Inflammatory macrophage (primary cell): ENCODE data around the gene ESAM.

Source experiments
- DNase-seq, 2 donors: peaks; one replicate each; pipeline ENCODE4 v3.0.0-alpha.2; 2020 to 2022

ESAM gene

GRCh38 chr11:124752471-124753102 lies 9.5 kb downstream of the ESAM start:
- DNase-seq = peak; percentile 27 to 48

DNA sequence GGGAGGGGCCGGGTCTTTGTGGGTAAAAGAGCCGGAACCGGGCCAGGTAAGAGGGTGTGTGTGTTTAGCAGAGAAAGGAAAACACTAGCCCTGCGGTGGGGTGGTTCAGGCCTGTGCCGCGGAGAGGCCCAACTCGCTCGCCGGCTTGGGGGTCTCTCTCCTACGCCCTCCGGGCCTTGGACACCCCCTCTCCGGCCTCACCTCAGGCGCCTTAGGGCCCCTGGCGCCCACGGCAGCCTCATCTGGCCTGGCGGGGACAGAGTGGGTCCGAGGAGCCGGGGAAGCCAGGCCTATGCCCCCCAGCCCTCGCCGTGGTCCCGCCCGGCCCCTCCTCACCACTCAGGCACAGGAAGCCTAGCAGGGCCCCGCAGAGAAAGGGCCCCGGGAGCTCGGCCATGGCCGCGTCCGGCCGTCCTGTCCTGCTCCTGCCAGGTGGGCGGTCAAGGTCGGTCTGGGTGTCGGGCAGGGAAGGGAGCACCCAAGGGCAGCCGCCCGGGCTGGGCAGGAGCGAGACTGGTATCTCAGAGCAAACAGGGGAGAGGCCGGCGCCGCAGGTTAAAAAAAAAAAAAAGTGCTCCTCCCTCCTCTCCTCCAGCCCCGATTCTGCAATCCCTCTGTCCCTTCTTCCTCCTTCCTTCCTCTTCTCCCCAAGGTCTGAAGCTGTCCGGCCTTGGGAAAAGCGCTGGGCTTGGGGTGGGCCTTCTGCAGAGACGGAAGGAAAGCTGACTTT lies 10.2 kb downstream of the ESAM start, which contains the start of gene VSIG2:
Gene VSIG2, minus strand, starts transcription at position 515 of the 730 bp plus-strand sequence. Its CDS starts 118 bp downstream, at position 397.
- DNase-seq = no peak

GRCh38 chr11:124751391-124751740 lies 10.7 kb downstream of the ESAM start:
- DNase-seq = no peak

GRCh38 chr11:124749912-124750311 lies 12.2 kb downstream of the ESAM start:
- DNase-seq = peak; percentile 32 to 41

- peak; percentile 43 to 44 for DNase-seq
Measured at GRCh38 chr11:124748481-124749343, 13.4 kb downstream of the ESAM start.

GRCh38 chr11:124748100-124748418 lies 14.0 kb downstream of the ESAM start:
- DNase-seq = no peak

GRCh38 chr11:124747406-124748099 lies 14.5 kb downstream of the ESAM start:
- DNase-seq = no peak

- DNase-seq = peak; percentile 69 to 86
Measured at GRCh38 chr11:124746621-124747243, 15.4 kb downstream of the ESAM start.

DNA sequence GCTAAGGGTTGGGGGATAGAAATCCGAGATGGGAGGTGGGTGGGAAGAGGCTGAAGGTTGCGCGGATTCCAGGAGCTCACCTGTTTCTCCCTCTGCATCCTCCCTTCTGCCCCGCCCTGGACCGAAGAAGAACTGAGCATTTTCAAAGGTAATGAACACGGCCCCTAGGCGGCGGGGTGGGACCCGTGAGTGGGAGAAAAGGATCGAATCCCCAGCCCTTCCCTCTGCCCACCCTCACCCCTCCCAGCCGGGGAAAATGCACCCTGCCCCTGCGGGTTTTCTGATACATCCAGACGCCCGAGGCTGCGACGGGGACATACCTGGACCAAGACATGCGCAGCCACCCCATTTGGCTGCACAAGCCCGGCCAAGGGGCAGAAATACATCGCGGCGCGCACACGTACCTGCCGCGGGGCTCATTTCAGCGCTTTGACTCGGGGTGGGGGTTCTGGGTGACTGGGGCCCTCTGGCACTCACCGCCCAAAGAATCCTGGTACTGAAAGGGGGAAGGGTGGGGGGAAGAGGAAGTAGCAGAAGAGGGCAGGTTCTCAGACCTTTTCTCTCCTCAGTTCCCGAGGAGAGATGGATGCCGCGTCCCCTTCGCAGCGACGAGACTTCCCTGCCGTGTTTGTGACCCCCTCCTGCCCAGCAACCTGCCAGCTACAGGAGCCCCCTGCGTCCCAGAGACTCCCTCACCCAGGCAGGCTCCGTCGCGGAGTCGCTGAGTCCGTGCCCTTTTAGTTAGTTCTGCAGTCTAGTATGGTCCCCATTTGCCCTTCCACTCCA lies 16.1 kb downstream of the ESAM start:
- no peak for DNase-seq

- no peak for DNase-seq
Measured at GRCh38 chr11:124745270-124745834, 16.7 kb downstream of the ESAM start.

GRCh38 chr11:124743050-124743449 lies 19.0 kb downstream of the ESAM start:
- DNase-seq = no peak

GRCh38 chr11:124742555-124742954 lies 19.5 kb downstream of the ESAM start:
- no peak for DNase-seq

GRCh38 chr11:124740277-124740882 lies 21.7 kb downstream of the ESAM start:
- DNase-seq = peak; percentile 69 to 78

DNA sequence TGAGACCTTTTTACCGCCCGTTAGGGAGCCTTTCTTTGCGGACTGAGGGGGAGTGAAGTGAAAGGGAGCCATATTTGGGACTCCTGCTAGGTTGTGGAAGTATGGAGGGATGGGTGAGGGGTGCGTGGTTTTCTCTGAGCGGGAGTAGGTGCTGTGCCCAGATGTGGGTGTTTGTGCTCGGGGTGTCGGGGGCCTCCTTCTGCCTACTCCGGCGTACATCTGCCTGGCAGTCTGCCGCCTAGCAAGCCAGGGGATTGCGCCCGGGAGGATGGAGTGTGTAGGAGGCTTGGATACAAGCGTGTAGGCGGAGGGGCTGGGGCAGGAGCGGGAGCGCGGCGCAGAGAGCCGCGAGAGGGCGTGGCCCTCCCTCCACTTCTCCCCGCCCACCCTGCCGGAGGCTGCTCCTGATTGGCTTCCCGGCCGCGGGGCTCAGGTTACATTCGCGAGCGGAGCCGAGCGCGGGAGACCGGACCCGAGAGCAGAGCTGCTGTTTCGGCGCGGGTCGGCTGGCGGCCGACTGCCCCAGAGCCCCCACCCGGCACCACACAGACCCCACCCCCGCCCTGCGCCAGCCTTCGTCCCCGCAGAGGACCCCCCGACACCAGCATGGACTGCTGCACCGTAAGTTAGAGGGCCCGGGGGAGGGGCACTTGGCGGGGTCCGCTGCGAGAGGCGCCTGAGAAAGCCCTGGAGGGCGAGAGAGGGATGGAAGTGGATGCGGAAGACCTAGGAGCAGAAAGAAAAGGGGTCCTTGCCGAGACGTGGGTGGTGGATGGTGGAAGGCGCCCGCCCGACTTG lies 22.4 kb downstream of the ESAM start, which contains the start of gene NRGN:
Gene NRGN, plus strand, starts transcription at position 464 of the 798 bp plus-strand sequence. Its CDS starts 143 bp downstream, at position 607.
- peak; percentile 79 to 81 for DNase-seq

- DNase-seq = no peak
Measured at GRCh38 chr11:124738713-124739478, 23.2 kb downstream of the ESAM start.

DNA sequence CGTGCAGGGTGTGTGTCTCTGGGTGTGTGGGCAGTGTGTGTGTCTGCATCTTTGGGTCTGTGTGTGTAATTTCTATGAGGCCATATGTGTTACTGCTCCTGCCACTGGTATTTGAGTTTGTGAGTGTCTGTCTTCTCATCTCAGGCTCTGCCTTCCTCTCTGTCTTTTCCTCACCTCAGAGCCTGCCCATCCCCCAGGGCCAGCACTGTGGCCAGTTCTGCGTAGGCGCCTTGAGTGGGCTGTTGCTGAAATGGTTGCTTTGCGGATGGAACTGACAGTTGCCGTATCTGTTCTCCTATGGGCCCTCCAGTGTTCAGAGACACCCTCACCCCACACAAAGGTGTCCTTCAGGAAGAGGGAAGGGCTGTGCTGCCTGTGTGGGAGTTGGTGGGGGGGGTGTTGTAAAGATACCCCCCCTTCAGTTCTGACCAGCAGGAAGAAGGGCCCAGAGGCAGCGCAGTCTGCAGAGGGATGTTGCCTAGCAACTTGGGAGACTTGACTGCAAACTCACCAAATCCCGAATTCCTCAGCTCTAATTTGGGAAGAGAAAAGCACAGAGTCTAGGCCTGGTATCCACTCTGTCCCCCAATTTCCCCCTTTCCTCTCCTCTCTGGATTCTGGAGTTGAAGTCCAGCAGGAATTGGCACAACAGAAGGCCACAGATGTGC lies 24.3 kb downstream of the ESAM start:
- peak in 1 of 2 donors; percentile 44 for DNase-seq

DNA sequence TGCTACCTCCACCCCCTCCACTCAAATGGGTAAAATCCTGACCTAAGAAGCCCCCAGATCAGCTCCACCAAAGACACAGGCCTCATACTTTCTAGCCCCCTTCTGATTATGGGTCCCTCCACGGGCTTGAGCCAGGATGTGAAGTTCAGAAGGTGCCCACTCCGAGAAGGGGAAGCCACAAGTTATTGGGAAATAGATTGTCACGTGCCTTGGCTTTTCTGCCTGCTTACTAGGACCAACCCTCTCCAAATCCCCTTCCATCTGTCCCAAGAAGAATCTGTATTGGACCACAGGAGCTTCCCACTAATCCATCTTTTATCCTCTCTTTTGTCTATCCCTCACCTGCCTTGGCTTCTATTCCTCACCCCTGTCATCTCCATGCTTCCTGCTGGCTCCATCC lies 25.4 kb downstream of the ESAM start:
- peak; percentile 67 to 74 for DNase-seq

DNA sequence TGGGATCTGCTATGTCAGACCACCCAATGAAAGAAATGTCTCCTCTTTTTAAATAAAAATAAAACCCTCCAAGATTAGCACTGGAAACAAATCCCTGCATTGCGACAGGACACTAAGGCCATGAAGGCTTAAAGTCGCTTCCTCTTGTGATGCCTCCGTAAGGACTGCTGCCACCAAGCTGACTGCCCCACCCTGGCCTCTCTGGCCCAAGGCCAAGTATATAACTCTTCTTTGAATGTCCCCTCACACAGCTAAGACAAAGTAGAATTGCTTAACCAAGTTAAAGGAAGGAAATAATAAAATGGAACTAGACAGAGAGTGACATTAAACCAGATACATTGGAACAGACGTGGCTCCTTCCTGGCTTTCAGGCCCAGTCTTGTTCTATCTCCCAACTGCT lies 29.9 kb downstream of the ESAM start:
- DNase-seq = peak; percentile 68 to 93
